Activated T-cell treated with anti-CD3 and anti-CD28 coated beads for 48 hours (primary cell): ENCODE data around the gene FNDC11.
"Not testable (repeated sequence)": the region's sequence is repeated elsewhere in the genome, so short reads cannot be mapped to it uniquely, and the experiment has no call there.

Source experiments
- DNase-seq: peaks from one replicate; pipeline ENCODE4 v3.0.0-alpha.2; 2020; ENCODE audit warnings: low read depth

Gene FNDC11

GRCh38 chr20:63553933-63554290 lies at the start of gene FNDC11:
FNDC11 (plus strand) TSS chr20:63554159; CDS start chr20:63555664, 1,505 bp downstream.
- no peak for DNase-seq

- no peak for DNase-seq
These were observed 49.3 kb upstream of the FNDC11 start for GRCh38 chr20:63504642-63505041.

- no peak for DNase-seq
These were observed 48.7 kb upstream of the FNDC11 start for GRCh38 chr20:63505281-63505680.

- no peak for DNase-seq
These were observed 48.2 kb upstream of the FNDC11 start for GRCh38 chr20:63505723-63506122.

GRCh38 chr20:63507083-63507743 lies 46.7 kb upstream of the FNDC11 start:
- DNase-seq, result no peak

GRCh38 chr20:63508072-63508768 lies 45.7 kb upstream of the FNDC11 start:
- no peak for DNase-seq

GRCh38 chr20:63509088-63509564 lies 44.8 kb upstream of the FNDC11 start:
- no peak for DNase-seq

- DNase-seq, result no peak
These were observed 40.8 kb upstream of the FNDC11 start for GRCh38 chr20:63513207-63513606.

GRCh38 chr20:63514520-63514919 lies 39.4 kb upstream of the FNDC11 start:
- not testable (repeated sequence) for DNase-seq

GRCh38 chr20:63517376-63518309 lies 36.3 kb upstream of the FNDC11 start:
- no peak for DNase-seq

- DNase-seq, result no peak
These were observed 35.6 kb upstream of the FNDC11 start for GRCh38 chr20:63518351-63518861.

GRCh38 chr20:63518946-63519667 lies 34.9 kb upstream of the FNDC11 start:
- DNase-seq, result no peak

GRCh38 chr20:63519668-63520503 lies 34.1 kb upstream of the FNDC11 start:
- DNase-seq, result peak; percentile 58

GRCh38 chr20:63520504-63520933 lies 33.4 kb upstream of the FNDC11 start, which contains the start of gene PPDPF:
PPDPF (plus strand) TSS chr20:63520765; CDS start chr20:63521309, 544 bp downstream.
- DNase-seq, result peak; percentile 84

GRCh38 chr20:63520934-63521601 lies 32.9 kb upstream of the FNDC11 start:
- peak; percentile 68 for DNase-seq

GRCh38 chr20:63521602-63522001 lies 32.4 kb upstream of the FNDC11 start:
- DNase-seq, result no peak

- no peak for DNase-seq
These were observed 31.7 kb upstream of the FNDC11 start for GRCh38 chr20:63522091-63522868.

GRCh38 chr20:63522981-63523611 lies 30.9 kb upstream of the FNDC11 start:
- DNase-seq, result no peak

- DNase-seq, result no peak
These were observed 28.8 kb upstream of the FNDC11 start for GRCh38 chr20:63525185-63525584.
